ENCODE measurements around the gene TBC1D22B. TPM values are rescaled to one million over a fixed set of nuclear protein-coding genes. Genes with fewer than 3 reads are reported as not detected.

TBC1D22B gene
- total and polyA plus RNA-seq, 9 of the 15 experiments (the other 6 are each of a cell fraction or from before 2014, with no cell fraction given) = 4.8 to 24.2 (median 13.5) TPM

- peak; percentile 83 for TF ChIP-seq BACH1 (tag; IDR thresholded peaks at IDR 0.05)
- TF ChIP-seq PURB (CRISPR knock-in tag; IDR thresholded peaks at IDR 0.05; ENCODE audit: low read depth) = no peak
- no peak for TF ChIP-seq MCM3 (IDR thresholded peaks at IDR 0.05)
- 0 out of 2 replicates have a peak, but pooled peaks have one; percentile 29 for TF ChIP-seq RNF219 (CRISPR knock-in tag; IDR thresholded peaks at IDR 0.05)
- TF ChIP-seq MTF1 (CRISPR knock-in tag; IDR thresholded peaks at IDR 0.05; ENCODE audit: borderline replicate concordance) = peak; percentile 77; the same call in 1 of the 2 replicates
- peak; percentile 99 for TF ChIP-seq ZNF197 (CRISPR knock-in tag; IDR thresholded peaks at IDR 0.05; ENCODE audit: low read depth)
- TF ChIP-seq POLR2G (IDR thresholded peaks at IDR 0.05; ENCODE audit: low read depth, low read length) = no peak
- TF ChIP-seq ZNF282 (CRISPR knock-in tag; IDR thresholded peaks at IDR 0.05) = no peak
- peak; percentile 99 for TF ChIP-seq FOXM1 (IDR thresholded peaks at IDR 0.05; ENCODE audit: low read depth)
- TF ChIP-seq FOXM1 (CRISPR knock-in tag; IDR thresholded peaks at IDR 0.05; ENCODE audit: low read depth) = no peak
- no peak for TF ChIP-seq RBM17 (IDR thresholded peaks at IDR 0.05; ENCODE audit: borderline replicate concordance, low read depth, low read length)
- no peak for TF ChIP-seq ZBTB43 (CRISPR knock-in tag; IDR thresholded peaks at IDR 0.05)
- no peak for TF ChIP-seq BRF1 (IDR thresholded peaks at IDR 0.05; ENCODE audit: borderline replicate concordance, extremely low read depth, insufficient read length)
- TF ChIP-seq, protein P1, sequence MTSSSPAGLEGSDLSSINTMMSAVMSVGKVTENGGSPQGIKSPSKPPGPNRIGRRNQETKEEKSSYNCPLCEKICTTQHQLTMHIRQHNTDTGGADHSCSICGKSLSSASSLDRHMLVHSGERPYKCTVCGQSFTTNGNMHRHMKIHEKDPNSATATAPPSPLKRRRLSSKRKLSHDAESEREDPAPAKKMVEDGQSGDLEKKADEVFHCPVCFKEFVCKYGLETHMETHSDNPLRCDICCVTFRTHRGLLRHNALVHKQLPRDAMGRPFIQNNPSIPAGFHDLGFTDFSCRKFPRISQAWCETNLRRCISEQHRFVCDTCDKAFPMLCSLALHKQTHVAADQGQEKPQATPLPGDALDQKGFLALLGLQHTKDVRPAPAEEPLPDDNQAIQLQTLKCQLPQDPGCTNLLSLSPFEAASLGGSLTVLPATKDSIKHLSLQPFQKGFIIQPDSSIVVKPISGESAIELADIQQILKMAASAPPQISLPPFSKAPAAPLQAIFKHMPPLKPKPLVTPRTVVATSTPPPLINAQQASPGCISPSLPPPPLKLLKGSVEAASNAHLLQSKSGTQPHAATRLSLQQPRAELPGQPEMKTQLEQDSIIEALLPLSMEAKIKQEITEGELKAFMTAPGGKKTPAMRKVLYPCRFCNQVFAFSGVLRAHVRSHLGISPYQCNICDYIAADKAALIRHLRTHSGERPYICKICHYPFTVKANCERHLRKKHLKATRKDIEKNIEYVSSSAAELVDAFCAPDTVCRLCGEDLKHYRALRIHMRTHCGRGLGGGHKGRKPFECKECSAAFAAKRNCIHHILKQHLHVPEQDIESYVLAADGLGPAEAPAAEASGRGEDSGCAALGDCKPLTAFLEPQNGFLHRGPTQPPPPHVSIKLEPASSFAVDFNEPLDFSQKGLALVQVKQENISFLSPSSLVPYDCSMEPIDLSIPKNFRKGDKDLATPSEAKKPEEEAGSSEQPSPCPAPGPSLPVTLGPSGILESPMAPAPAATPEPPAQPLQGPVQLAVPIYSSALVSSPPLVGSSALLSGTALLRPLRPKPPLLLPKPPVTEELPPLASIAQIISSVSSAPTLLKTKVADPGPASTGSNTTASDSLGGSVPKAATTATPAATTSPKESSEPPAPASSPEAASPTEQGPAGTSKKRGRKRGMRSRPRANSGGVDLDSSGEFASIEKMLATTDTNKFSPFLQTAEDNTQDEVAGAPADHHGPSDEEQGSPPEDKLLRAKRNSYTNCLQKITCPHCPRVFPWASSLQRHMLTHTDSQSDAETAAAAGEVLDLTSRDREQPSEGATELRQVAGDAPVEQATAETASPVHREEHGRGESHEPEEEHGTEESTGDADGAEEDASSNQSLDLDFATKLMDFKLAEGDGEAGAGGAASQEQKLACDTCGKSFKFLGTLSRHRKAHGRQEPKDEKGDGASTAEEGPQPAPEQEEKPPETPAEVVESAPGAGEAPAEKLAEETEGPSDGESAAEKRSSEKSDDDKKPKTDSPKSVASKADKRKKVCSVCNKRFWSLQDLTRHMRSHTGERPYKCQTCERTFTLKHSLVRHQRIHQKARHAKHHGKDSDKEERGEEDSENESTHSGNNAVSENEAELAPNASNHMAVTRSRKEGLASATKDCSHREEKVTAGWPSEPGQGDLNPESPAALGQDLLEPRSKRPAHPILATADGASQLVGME (CRISPR knock-in tag; IDR thresholded peaks at IDR 0.05) = no peak
- no peak for TF ChIP-seq SRF (CRISPR knock-in tag; IDR thresholded peaks at IDR 0.05)
- TF ChIP-seq PHTF2 (CRISPR knock-in tag; IDR thresholded peaks at IDR 0.05) = peak; percentile 79; the same call in 1 of the 2 replicates
- peak; percentile 93 for TF ChIP-seq MTA3 (IDR thresholded peaks at IDR 0.05; ENCODE audit: borderline replicate concordance)
- TF ChIP-seq SMAD1 (IDR thresholded peaks at IDR 0.05; ENCODE audit: low read depth, low read length, partially characterized antibody) = peak; percentile 99
Measured at GRCh38 chr6:37302086-37302686, 44.6 kb downstream of the TBC1D22B start (continued).
